Lung (tissue), 12 donors: ENCODE measurements around the gene ARAP1. TPM values are rescaled to one million over a fixed set of nuclear protein-coding genes. Genes with fewer than 3 reads are reported as not detected.

ENCODE experiments used
- ATAC-seq: fragments of 200-7000 bp; cut with Tn5 transposase; one replicate; pipeline ENCODE4 v1.9.1; 2020; ENCODE audit warnings: moderate number of reproducible peaks; ENCODE audit not compliant: insufficient read depth, low FRiP score
- DNase-seq, 3 donors: peaks; one replicate each; pipeline ENCODE4 v3.0.0-alpha.2; 2013 to 2017
- H3K27ac ChIP-seq, 2 donors: one replicate each; pipeline ENCODE4 v1.5.1; 2013; ENCODE audit warnings: mild to moderate bottlenecking in 2 of 2, moderate library complexity in 2 of 2, control low read depth in 1 of 2, inconsistent platforms in 1 of 2, low read depth in 1 of 2, low read length in 1 of 2
- H3K27me3 ChIP-seq, 3 donors: one replicate each; pipeline ENCODE4 v1.5.1; 2013; ENCODE audit warnings: low read length in 2 of 3; ENCODE audit not compliant: control insufficient read depth in 3 of 3, insufficient read depth in 3 of 3
- H3K36me3 ChIP-seq, 4 donors: one replicate each; pipeline ENCODE4 v1.5.1; 2013; ENCODE audit warnings: low read length in 4 of 4, mild to moderate bottlenecking in 1 of 4, moderate library complexity in 1 of 4; ENCODE audit not compliant: control insufficient read depth in 4 of 4, insufficient read depth in 4 of 4
- H3K4me1 ChIP-seq, 5 donors: one replicate each; pipeline ENCODE4 v1.5.1; 2013; ENCODE audit warnings: low read length in 5 of 5, mild to moderate bottlenecking in 2 of 5, moderate library complexity in 1 of 5; ENCODE audit not compliant: control insufficient read depth in 5 of 5, insufficient read depth in 5 of 5
- H3K4me3 ChIP-seq: one replicate; pipeline ENCODE4 v1.5.1; 2013; ENCODE audit warnings: mild to moderate bottlenecking, control low read depth, moderate library complexity
- H3K9ac ChIP-seq, 2 donors: one replicate each; pipeline ENCODE4 v1.5.1; 2013; ENCODE audit warnings: low read length in 2 of 2, control low read depth in 1 of 2; ENCODE audit not compliant: insufficient read depth in 1 of 2
- H3K9me3 ChIP-seq, 4 donors: one replicate each; pipeline ENCODE4 v1.5.1; 2013; ENCODE audit warnings: low read length in 3 of 4, mild to moderate bottlenecking in 1 of 4, moderate library complexity in 1 of 4; ENCODE audit not compliant: control insufficient read depth in 4 of 4, insufficient read depth in 3 of 4
- WGBS, 2 donors: extraction: QIAGEN DNeasy Blood & Tissue Kit; methylation state at CpG; one replicate each; pipeline ENCODE4 v1.1.7; 2013; 5-methylcytosine and 5-hydroxymethylcytosine counted together
- polyA plus RNA-seq, 2 donors: library from polyadenylated mRNA; stranded (reverse); fragments of 200-250 nt; gene quantifications; one replicate each; pipeline ENCODE4 v1.2.1, GENCODE V29; 2013
- total RNA-seq, 2 donors: library from RNA; depleted of rRNA in 1 of 2; stranded (reverse); fragments of >200 nt in 1 of 2; gene quantifications; one replicate each; pipeline ENCODE4 v1.2.1, GENCODE V29; 2014 to 2021
- TF ChIP-seq, protein P1 (sequence below): IDR thresholded peaks from 2 replicates; pipeline ENCODE4 v1.5.1; 2012; ENCODE audit warnings: mild to moderate bottlenecking; ENCODE audit errors: control extremely low read depth, extremely low read depth
- donor health status: control.
- donor health status: control.
- donor health status: Bipolar disorder and iron deficiency.
- donor health status: healthy.
- donor health status: DM: yes; HTN: yes; CAD: no.

ARAP1 gene
- total and polyA plus RNA-seq, 4 donors, result 134 to 218 (median 173) TPM

- DNase-seq, result no peak
- no peaks in the 10 kb centered on the region for H3K9me3 ChIP-seq
- no peak overlapping the region for H3K27ac ChIP-seq
- peaks cover 0 to 23% (median 8%) of the 10 kb centered on the region in 5 donors for H3K4me1 ChIP-seq
- H3K4me3 ChIP-seq, result no peak overlapping the region
- TF ChIP-seq, protein P1, sequence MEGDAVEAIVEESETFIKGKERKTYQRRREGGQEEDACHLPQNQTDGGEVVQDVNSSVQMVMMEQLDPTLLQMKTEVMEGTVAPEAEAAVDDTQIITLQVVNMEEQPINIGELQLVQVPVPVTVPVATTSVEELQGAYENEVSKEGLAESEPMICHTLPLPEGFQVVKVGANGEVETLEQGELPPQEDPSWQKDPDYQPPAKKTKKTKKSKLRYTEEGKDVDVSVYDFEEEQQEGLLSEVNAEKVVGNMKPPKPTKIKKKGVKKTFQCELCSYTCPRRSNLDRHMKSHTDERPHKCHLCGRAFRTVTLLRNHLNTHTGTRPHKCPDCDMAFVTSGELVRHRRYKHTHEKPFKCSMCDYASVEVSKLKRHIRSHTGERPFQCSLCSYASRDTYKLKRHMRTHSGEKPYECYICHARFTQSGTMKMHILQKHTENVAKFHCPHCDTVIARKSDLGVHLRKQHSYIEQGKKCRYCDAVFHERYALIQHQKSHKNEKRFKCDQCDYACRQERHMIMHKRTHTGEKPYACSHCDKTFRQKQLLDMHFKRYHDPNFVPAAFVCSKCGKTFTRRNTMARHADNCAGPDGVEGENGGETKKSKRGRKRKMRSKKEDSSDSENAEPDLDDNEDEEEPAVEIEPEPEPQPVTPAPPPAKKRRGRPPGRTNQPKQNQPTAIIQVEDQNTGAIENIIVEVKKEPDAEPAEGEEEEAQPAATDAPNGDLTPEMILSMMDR, result no peak
- H3K27me3 ChIP-seq, result no peaks in the 10 kb centered on the region
- H3K9ac ChIP-seq, result no peak overlapping the region
- WGBS, 2 donors, result 78 to 89% methylated on average over 5 of the region's 5 CpGs
- H3K36me3 ChIP-seq, result no peaks in the 10 kb centered on the region
- ATAC-seq, result no peak
Measured at GRCh38 chr11:72745511-72745910, 6.7 kb downstream of the ARAP1 start.

- Histone ChIP-seq H3K9ac (no peak overlapping the region), H3K27ac (peak overlapping the region in 1 of 2 donors; percentile 29), H3K4me3 (no peak overlapping the region), H3K4me1 (peaks cover 0 to 26% (median 6%) of the 10 kb centered on the region in 5 donors), H3K27me3 (no peaks in the 10 kb centered on the region), H3K9me3 (no peaks in the 10 kb centered on the region), H3K36me3 (no peaks in the 10 kb centered on the region)
- 76 to 80% methylated on average over 6 of the region's 6 CpGs for WGBS, 2 donors
- no peak for ATAC-seq
- DNase-seq, result no peak
- TF ChIP-seq, protein P1, result no peak
Measured at GRCh38 chr11:72744474-72744873, 7.7 kb downstream of the ARAP1 start.

DNA sequence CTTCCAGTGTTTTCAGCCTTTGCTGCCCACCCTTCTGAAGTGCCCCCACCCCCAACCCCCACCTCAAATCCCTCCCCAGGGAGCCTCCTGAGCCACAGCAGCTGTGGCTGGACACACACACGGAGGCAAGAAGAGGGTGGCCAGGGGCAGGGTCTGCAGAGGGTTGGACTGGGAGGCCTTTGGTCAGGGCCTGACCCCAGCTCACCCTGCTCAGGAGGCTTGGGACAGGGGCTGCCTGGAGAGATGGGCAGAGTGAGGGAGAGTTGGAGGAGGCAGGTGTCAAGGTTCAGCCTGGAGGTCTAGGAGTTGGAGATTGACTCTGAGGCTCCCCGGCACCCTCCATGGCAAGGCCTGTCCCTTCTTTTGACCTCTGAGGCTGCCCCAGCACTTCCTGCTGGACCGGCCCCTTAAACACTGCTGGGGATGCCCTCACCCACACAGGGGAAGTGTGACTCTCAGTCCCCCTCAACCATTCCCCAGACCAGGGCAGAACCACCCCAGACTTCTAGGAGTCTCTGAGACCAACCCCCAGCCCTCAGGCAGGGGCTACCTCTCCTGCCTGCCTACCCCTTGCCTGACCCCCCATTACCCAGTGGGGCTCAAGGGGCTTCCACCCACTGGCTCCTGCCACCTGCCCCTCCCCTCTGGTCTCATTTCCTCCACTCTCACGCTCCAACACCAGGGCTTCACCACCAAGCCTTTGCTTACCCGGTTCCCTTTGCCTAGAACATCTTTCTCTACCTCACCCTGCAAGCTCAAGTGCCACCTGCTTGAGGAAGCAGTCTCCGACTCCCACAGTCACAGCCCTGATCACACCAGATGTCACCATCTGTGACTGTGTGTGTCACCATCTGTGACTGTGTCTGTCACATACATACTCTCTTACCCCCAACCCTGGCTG is 8.6 kb downstream of the ARAP1 start:
- Histone ChIP-seq H3K9me3 (no peaks in the 10 kb centered on the region), H3K4me1 (peaks cover 0 to 30% (median 6%) of the 10 kb centered on the region in 5 donors), H3K36me3 (no peaks in the 10 kb centered on the region), H3K9ac (no peak overlapping the region), H3K4me3 (no peak overlapping the region), H3K27me3 (no peaks in the 10 kb centered on the region), H3K27ac (peak overlapping the region in 1 of 2 donors; percentile 37)
- WGBS, 2 donors, result 64 to 66% methylated on average over 6 of the region's 6 CpGs
- DNase-seq (no peak), ATAC-seq (no peak)
- TF ChIP-seq, protein P1, result no peak
